HepG2 (cell line): ENCODE measurements around the gene PPP2R5C. TPM values are rescaled to one million over a fixed set of nuclear protein-coding genes. Genes with fewer than 3 reads are reported as not detected.

Experiments used
- ARID4A ChIP-seq: sonication (generic); formaldehyde crosslinking; IDR thresholded peaks from 2 replicates; pipeline ENCODE4 v1.5.0; 2020; ENCODE audit warnings: mild to moderate bottlenecking, missing genetic modification reagents, borderline replicate concordance
- CHD4 ChIP-seq: fragments of 200-600 bp; sonication (generic); IDR thresholded peaks from 2 replicates; pipeline ENCODE4 v1.7.0; 2017; ENCODE audit warnings: mild to moderate bottlenecking, low read length, borderline replicate concordance
- FOSL1 ChIP-seq: sonication (generic); formaldehyde crosslinking; IDR thresholded peaks from 2 replicates; pipeline ENCODE4 v1.9.0; 2021; ENCODE audit warnings: missing genetic modification reagents, borderline replicate concordance
- IRX3 ChIP-seq: sonication (generic); formaldehyde crosslinking; IDR thresholded peaks from 2 replicates; pipeline ENCODE4 v1.8.1; 2023; ENCODE audit warnings: mild to moderate bottlenecking, low read depth, missing genetic modification reagents, borderline replicate concordance
- KDM5B ChIP-seq: sonication (generic); formaldehyde crosslinking; IDR thresholded peaks from 2 replicates; pipeline ENCODE4 v1.4.0; 2020; ENCODE audit warnings: missing genetic modification reagents, mild to moderate bottlenecking, borderline replicate concordance
- MTA1 ChIP-seq: sonication (generic); formaldehyde crosslinking; IDR thresholded peaks from 2 replicates; pipeline ENCODE4 v1.4.0; 2020; ENCODE audit warnings: missing genetic modification reagents, mild to moderate bottlenecking, borderline replicate concordance
- PRDM4 ChIP-seq: sonication (generic); formaldehyde crosslinking; IDR thresholded peaks from 2 replicates; pipeline ENCODE4 v1.9.0; 2021; ENCODE audit warnings: missing genetic modification reagents, borderline replicate concordance
- SAFB2 ChIP-seq: sonication (generic); formaldehyde crosslinking; IDR thresholded peaks from 2 replicates; pipeline ENCODE4 v1.5.1; 2020; ENCODE audit warnings: missing genetic modification reagents, low read depth, mild to moderate bottlenecking, borderline replicate concordance
- TBX3 ChIP-seq: fragments of 450-650 bp; IDR thresholded peaks from 2 replicates; pipeline ENCODE4 v1.6.1; 2017; ENCODE audit warnings: antibody characterized with exemption, mild to moderate bottlenecking, inconsistent platforms, borderline replicate concordance
- ZNF280B ChIP-seq: sonication (generic); formaldehyde crosslinking; IDR thresholded peaks from 2 replicates; pipeline ENCODE4 v1.5.0; 2020; ENCODE audit warnings: missing genetic modification reagents, mild to moderate bottlenecking, borderline replicate concordance
- ZNF672 ChIP-seq: sonication (generic); formaldehyde crosslinking; IDR thresholded peaks from 2 replicates; pipeline ENCODE4 v1.8.1; 2022; ENCODE audit warnings: missing genetic modification reagents
- ZNF800 ChIP-seq: sonication (generic); formaldehyde crosslinking; IDR thresholded peaks from 2 replicates; pipeline ENCODE4 v1.4.0; 2020; ENCODE audit warnings: missing genetic modification reagents
- ZNF850 ChIP-seq: sonication (generic); formaldehyde crosslinking; conservative IDR thresholded peaks from 2 replicates; pipeline ENCODE4 v1.9.0; 2021; ENCODE audit warnings: mild to moderate bottlenecking, missing genetic modification reagents
- polyA plus RNA-seq, 8 experiments: library from polyadenylated mRNA; depleted of rRNA in 3 of 8; stranded (reverse) in 7 of 8; unstranded in 1 of 8; fragments of >200 nt; fragmentation: Illumina TruSeq in 4 of 8; extraction: Trizol in 4 of 8; gene quantifications; 2 replicates each; pipeline versions ENCODE4 v1.2.1 to v1.2.3, GENCODE V29; 2011 to 2016; ENCODE audit warnings: low read depth in 4 of 8, missing spikeins in 1 of 8, mixed read lengths in 1 of 8; ENCODE audit not compliant: insufficient read depth in 1 of 8
- total RNA-seq, 5 experiments: library from RNA; depleted of rRNA; stranded (reverse); fragments of >200 nt; fragmentation: Illumina TruSeq; extraction: Trizol; gene quantifications; 2 replicates each; pipeline ENCODE4 v1.2.3, GENCODE V29; 2016; ENCODE audit warnings: low read depth in 1 of 5

The PPP2R5C gene
- total and polyA plus RNA-seq, 2 of the 13 experiments (the other 11 are each of a cell fraction or from before 2014, with no cell fraction given), result 74.3 to 78.5 TPM

- TF ChIP-seq PRDM4 (no peak), TBX3 (no peak), ZNF800 (no peak), CHD4 (peak; percentile 34; the same call in 1 of the 2 replicates), ZNF850 (no peak), MTA1 (CRISPR knock-in tag) (no peak), ZNF672 (CRISPR knock-in tag) (no peak), FOSL1 (CRISPR knock-in tag) (no peak), SAFB2 (CRISPR knock-in tag) (no peak), KDM5B (no peak), ZNF280B (no peak), ARID4A (CRISPR knock-in tag) (peak; percentile 61; the same call in 1 of the 2 replicates), IRX3 (peak; percentile 57; the same call in 1 of the 2 replicates)
These were observed 48.4 kb downstream of the PPP2R5C start (continued) for GRCh38 chr14:101809671-101810514.
